Mucosa of rectum (tissue), 2 donors: ENCODE measurements around the gene MCTP2.
"Not testable (repeated sequence)": the region's sequence is repeated elsewhere in the genome, so short reads cannot be mapped to it uniquely, and the experiment has no call there.

Experiments used
- H3K27ac ChIP-seq, 2 donors: one replicate each; pipeline ENCODE4 v1.7.0; 2013; ENCODE audit warnings: inconsistent platforms in 2 of 2, low read depth in 2 of 2, low read length in 2 of 2
- H3K27me3 ChIP-seq, 2 donors: one replicate each; pipeline ENCODE4 v1.7.0; 2013; ENCODE audit warnings: low read length in 2 of 2; ENCODE audit not compliant: control insufficient read depth in 2 of 2, insufficient read depth in 2 of 2
- H3K36me3 ChIP-seq, 2 donors: one replicate each; pipeline ENCODE4 v1.7.0; 2013; ENCODE audit warnings: low read length in 2 of 2; ENCODE audit not compliant: control insufficient read depth in 2 of 2, insufficient read depth in 2 of 2
- H3K4me1 ChIP-seq, 2 donors: one replicate each; pipeline ENCODE4 v1.7.0; 2013; ENCODE audit warnings: low read length in 2 of 2, mild to moderate bottlenecking in 1 of 2; ENCODE audit not compliant: control insufficient read depth in 2 of 2, insufficient read depth in 2 of 2
- H3K4me3 ChIP-seq, 2 donors: one replicate each; pipeline ENCODE4 v1.7.0; 2013; ENCODE audit warnings: low read length in 2 of 2
- H3K9ac ChIP-seq, 2 donors: one replicate each; pipeline ENCODE4 v1.7.0; 2013; ENCODE audit warnings: low read length in 2 of 2, low read depth in 1 of 2, mild to moderate bottlenecking in 1 of 2
- H3K9me3 ChIP-seq, 2 donors: one replicate each; pipeline ENCODE4 v1.7.0; 2013; ENCODE audit warnings: low read length in 2 of 2; ENCODE audit not compliant: control insufficient read depth in 2 of 2
- donor health status: healthy.
- donor health status: Normal muscosa, but diverticular disease.

Gene MCTP2

DNA sequence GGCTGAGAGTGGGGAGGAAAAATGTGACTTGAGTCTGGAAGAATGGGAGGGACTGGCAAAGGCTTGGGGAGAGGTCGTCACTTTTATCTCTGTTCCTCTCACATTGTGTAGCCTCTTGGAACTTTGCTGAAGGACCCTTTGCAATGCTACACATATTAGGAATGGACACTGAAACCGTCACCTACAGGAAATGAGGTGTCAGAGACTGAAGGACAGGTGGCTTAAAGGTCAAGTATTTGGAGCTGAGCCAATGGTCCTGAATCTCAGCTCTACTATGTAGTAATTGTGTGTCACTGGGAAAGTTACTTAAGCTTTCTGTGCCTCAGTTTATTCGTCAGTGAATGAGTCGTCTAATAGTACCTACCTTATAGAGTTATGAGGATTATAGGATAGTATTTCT, 14.7 kb downstream of the MCTP2 start:
- Histone ChIP-seq H3K27ac (no peak overlapping the region), H3K27me3 (no peaks in the 10 kb centered on the region), H3K36me3 (peaks cover 0 to 4% of the 10 kb centered on the region in 2 donors), H3K4me1 (peaks cover 12 to 28% of the 10 kb centered on the region in 2 donors), H3K9ac (no peak overlapping the region), H3K9me3 (no peaks in the 10 kb centered on the region), H3K4me3 (no peak overlapping the region)

- Histone ChIP-seq H3K27me3 (no peaks in the 10 kb centered on the region), H3K4me3 (peak overlapping the region; percentile 49 to 59), H3K4me1 (peaks cover 15 to 37% of the 10 kb centered on the region in 2 donors), H3K27ac (peak overlapping the region; percentile 62 to 70), H3K36me3 (peaks cover 0 to 4% of the 10 kb centered on the region in 2 donors), H3K9me3 (no peaks in the 10 kb centered on the region), H3K9ac (peak overlapping the region in 1 of 2 donors; percentile 52)
Observed at GRCh38 chr15:94247789-94248638, 16.7 kb downstream of the MCTP2 start.

DNA sequence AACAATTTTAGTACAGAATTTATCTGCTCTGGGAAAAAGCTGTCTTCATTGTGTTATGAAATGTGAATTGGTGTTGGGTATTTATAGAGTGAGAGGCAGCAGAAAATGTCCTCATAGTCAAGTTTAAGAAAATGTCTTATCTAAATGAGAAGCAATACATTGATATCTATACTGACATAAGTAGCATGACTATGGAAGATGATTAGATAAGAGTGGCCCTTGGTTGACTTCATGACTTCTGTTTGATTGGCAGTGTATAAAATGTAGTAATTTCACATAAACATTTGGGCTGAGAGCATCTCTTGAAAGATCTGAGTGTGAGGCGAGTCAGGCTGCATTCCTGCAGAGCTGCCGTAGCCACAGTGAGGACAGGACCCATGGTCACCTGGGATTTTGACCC, 19.4 kb downstream of the MCTP2 start:
- H3K4me3 ChIP-seq: no peak overlapping the region
- H3K27ac ChIP-seq: no peak overlapping the region
- H3K4me1 ChIP-seq: peaks cover 26 to 52% of the 10 kb centered on the region in 2 donors
- H3K27me3 ChIP-seq: no peaks in the 10 kb centered on the region
- no peak overlapping the region for H3K9ac ChIP-seq
- no peaks in the 10 kb centered on the region for H3K36me3 ChIP-seq
- no peaks in the 10 kb centered on the region for H3K9me3 ChIP-seq

GRCh38 chr15:94252223-94252766, 20.9 kb downstream of the MCTP2 start:
- Histone ChIP-seq H3K9ac (no peak overlapping the region), H3K36me3 (no peaks in the 10 kb centered on the region), H3K27me3 (no peaks in the 10 kb centered on the region), H3K9me3 (no peaks in the 10 kb centered on the region), H3K4me3 (no peak overlapping the region), H3K4me1 (peaks cover 25 to 57% of the 10 kb centered on the region in 2 donors), H3K27ac (no peak overlapping the region)

DNA sequence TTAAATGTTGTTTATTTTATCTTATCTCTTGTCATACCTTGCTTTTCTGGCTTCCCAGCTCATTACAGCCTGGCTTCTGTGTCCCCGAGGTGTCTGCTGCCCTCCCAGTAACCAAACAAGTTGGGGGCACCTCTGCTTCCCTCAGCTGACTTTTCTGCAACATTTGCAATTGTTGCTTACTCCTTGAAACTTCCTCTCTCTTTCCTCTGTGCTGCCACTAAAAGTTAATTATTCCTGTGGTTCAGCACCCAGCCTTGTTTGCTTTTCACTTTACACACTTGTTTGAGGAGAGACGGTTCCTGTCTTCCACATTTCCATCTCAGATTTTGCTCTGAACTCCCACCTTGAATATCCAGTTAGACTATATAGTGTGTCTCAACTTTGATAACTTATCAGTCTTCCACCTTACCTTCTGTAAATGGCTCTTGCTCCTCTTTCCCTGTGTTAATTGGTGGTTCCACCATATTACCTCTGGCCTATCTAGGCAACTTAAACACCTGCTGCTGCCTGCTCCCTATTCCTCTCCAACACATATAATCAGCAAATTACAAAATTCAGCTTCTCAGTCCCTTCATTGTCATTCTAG, 21.6 kb downstream of the MCTP2 start:
- peaks cover 24 to 50% of the 10 kb centered on the region in 2 donors for H3K4me1 ChIP-seq
- H3K27ac ChIP-seq: peak overlapping the region; percentile 29 to 32
- H3K9ac ChIP-seq: no peak overlapping the region
- no peaks in the 10 kb centered on the region for H3K36me3 ChIP-seq
- H3K4me3 ChIP-seq: peak overlapping the region in 1 of 2 donors; percentile 11
- H3K27me3 ChIP-seq: no peaks in the 10 kb centered on the region
- no peaks in the 10 kb centered on the region for H3K9me3 ChIP-seq

DNA sequence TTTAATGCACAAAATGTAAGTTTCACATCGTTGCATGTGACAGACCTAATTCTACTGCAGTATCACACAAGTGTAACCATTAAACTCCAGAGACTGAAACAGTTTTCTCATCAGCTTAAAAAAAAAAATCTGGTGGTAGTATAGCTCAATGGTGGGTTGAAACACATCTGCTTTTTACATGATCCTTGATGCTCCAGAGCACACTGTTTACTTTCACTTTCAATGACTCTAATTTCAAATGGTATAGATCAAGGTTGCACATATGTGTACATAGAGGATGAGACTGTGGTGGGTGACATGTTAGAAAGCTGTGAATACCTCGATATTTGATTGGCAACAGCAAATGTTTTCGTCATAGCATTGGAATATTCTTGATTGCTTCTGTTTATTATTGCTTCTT, 22.4 kb downstream of the MCTP2 start:
- Histone ChIP-seq H3K4me1 (peaks cover 24 to 43% of the 10 kb centered on the region in 2 donors), H3K27ac (peak overlapping the region; percentile 29 to 38), H3K27me3 (no peaks in the 10 kb centered on the region), H3K9ac (no peak overlapping the region), H3K36me3 (no peaks in the 10 kb centered on the region), H3K9me3 (no peaks in the 10 kb centered on the region), H3K4me3 (peak overlapping the region; percentile 11 to 27)

DNA sequence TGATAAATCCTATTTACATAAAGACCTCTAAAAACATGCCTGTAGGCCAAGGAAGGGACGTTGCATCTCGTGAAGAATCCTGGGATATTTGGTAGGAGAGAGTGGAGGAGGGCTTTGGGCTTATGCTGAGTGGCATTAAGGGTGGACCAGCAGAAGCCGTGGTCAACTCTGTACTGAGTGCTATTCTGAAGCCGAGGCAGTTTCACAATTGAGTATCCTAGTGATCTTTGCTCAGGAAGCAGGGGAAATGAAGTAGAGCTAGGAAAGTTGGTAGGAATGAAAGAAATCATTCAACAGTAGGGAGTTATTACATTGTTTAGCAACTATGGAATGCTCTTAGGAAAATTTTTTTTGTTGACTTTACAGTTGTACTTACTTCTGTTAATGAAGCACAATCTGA, 24.2 kb downstream of the MCTP2 start:
- Histone ChIP-seq H3K27ac (no peak overlapping the region), H3K27me3 (no peaks in the 10 kb centered on the region)

GRCh38 chr15:94256511-94256910, 25.1 kb downstream of the MCTP2 start:
- H3K4me1 ChIP-seq: peaks cover 19 to 39% of the 10 kb centered on the region in 2 donors
- no peaks in the 10 kb centered on the region for H3K27me3 ChIP-seq
- no peak overlapping the region for H3K4me3 ChIP-seq
- no peak overlapping the region for H3K27ac ChIP-seq
- no peaks in the 10 kb centered on the region for H3K36me3 ChIP-seq
- no peak overlapping the region for H3K9ac ChIP-seq
- no peaks in the 10 kb centered on the region for H3K9me3 ChIP-seq

More for the DNA sequence above, 24.2 kb downstream of the MCTP2 start:
- Histone ChIP-seq H3K9ac (no peak overlapping the region), H3K4me3 (no peak overlapping the region), H3K9me3 (no peaks in the 10 kb centered on the region), H3K36me3 (no peaks in the 10 kb centered on the region), H3K4me1 (peaks cover 22 to 41% of the 10 kb centered on the region in 2 donors)

- not testable (repeated sequence) for H3K9ac ChIP-seq, H3K27ac ChIP-seq, H3K9me3 ChIP-seq, H3K27me3 ChIP-seq, H3K4me3 ChIP-seq, H3K36me3 ChIP-seq
- H3K4me1 ChIP-seq: peaks cover 16 to 29% of the 10 kb centered on the region in 2 donors
Observed at GRCh38 chr15:94257776-94258175, 26.4 kb downstream of the MCTP2 start.

DNA sequence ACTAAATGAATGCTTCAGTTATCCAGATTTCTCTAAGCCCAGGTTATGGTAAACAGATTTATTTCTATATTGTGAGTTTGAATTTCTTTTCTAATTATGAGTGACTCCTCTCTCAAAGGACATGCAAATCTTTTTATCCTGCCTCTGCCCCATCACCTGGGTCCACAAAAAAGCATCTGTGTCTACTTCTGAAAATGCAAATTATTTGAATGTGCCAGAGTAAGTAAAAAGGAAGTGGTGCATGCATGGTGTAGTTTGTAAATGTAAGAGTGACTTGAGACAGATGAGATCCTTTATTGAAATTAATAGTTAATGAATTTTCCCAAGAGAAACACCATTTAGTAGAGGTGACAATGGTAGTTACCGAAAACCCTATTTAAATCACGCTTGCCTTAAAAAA, 26.9 kb downstream of the MCTP2 start:
- no peak overlapping the region for H3K4me3 ChIP-seq
- no peaks in the 10 kb centered on the region for H3K9me3 ChIP-seq
- no peak overlapping the region for H3K27ac ChIP-seq
- H3K9ac ChIP-seq: no peak overlapping the region
- no peaks in the 10 kb centered on the region for H3K36me3 ChIP-seq
- peaks cover 14 to 29% of the 10 kb centered on the region in 2 donors for H3K4me1 ChIP-seq
- H3K27me3 ChIP-seq: no peaks in the 10 kb centered on the region
